HEK293 (cell line): ENCODE data around the gene LMBRD2.

Experiments used
- KLF9 ChIP-seq: fragments of 450-650 bp; formaldehyde crosslinking; IDR thresholded peaks from 2 replicates; pipeline ENCODE4 v1.5.1; 2016; ENCODE audit warnings: missing biosample characterization, missing genetic modification characterization, low read depth
- ZNF24 ChIP-seq: fragments of 450-650 bp; formaldehyde crosslinking; IDR thresholded peaks from 2 replicates; pipeline ENCODE4 v1.5.1; 2016; ENCODE audit warnings: missing biosample characterization, missing genetic modification characterization
- ZNF510 ChIP-seq: fragments of 450-650 bp; formaldehyde crosslinking; IDR thresholded peaks from 2 replicates; pipeline ENCODE4 v1.5.1; 2018; ENCODE audit warnings: mild to moderate bottlenecking, missing genetic modification characterization, missing biosample characterization; ENCODE audit not compliant: insufficient replicate concordance
- ZNF561 ChIP-seq: fragments of 450-650 bp; IDR thresholded peaks from 2 replicates; pipeline ENCODE4 v1.5.1; 2018; ENCODE audit warnings: missing biosample characterization, missing genetic modification characterization, borderline replicate concordance
- ZNF571 ChIP-seq: fragments of 450-650 bp; formaldehyde crosslinking; IDR thresholded peaks from 2 replicates; pipeline ENCODE4 v1.5.0; 2017; ENCODE audit warnings: missing biosample characterization, missing genetic modification characterization
- TF ChIP-seq, protein P1 (sequence below): fragments of 450-650 bp; formaldehyde crosslinking; IDR thresholded peaks from 2 replicates; pipeline ENCODE4 v1.5.1; 2016; ENCODE audit warnings: missing biosample characterization, missing genetic modification characterization
- TF ChIP-seq, protein P2 (sequence below): fragments of 450-650 bp; formaldehyde crosslinking; IDR thresholded peaks from 2 replicates; pipeline ENCODE4 v1.5.1; 2016; ENCODE audit warnings: missing biosample characterization, missing genetic modification characterization

DNA sequence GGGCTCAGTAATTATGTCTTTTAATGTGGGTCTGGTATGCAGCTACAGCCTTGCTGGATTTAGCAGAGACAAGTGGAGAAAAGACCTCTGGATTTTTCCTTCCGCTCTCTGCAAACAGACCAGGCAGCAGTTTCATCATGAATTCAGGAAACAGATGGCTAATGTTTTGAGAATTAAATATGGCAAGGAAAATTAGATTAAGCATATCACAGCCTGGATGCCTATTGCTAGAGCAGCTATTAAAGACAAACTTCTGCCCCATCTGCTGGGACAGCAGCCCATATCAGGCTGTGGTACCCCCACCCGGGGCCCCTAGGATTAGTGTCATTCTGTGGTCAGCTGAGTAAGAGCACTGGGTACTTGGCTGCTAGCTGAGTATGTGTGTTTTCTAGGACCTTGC lies 6.5 kb upstream of the LMBRD2 start:
- TF ChIP-seq, protein P1, sequence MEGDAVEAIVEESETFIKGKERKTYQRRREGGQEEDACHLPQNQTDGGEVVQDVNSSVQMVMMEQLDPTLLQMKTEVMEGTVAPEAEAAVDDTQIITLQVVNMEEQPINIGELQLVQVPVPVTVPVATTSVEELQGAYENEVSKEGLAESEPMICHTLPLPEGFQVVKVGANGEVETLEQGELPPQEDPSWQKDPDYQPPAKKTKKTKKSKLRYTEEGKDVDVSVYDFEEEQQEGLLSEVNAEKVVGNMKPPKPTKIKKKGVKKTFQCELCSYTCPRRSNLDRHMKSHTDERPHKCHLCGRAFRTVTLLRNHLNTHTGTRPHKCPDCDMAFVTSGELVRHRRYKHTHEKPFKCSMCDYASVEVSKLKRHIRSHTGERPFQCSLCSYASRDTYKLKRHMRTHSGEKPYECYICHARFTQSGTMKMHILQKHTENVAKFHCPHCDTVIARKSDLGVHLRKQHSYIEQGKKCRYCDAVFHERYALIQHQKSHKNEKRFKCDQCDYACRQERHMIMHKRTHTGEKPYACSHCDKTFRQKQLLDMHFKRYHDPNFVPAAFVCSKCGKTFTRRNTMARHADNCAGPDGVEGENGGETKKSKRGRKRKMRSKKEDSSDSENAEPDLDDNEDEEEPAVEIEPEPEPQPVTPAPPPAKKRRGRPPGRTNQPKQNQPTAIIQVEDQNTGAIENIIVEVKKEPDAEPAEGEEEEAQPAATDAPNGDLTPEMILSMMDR (tag by site-specific recombination), result no peak
- TF ChIP-seq, protein P2, sequence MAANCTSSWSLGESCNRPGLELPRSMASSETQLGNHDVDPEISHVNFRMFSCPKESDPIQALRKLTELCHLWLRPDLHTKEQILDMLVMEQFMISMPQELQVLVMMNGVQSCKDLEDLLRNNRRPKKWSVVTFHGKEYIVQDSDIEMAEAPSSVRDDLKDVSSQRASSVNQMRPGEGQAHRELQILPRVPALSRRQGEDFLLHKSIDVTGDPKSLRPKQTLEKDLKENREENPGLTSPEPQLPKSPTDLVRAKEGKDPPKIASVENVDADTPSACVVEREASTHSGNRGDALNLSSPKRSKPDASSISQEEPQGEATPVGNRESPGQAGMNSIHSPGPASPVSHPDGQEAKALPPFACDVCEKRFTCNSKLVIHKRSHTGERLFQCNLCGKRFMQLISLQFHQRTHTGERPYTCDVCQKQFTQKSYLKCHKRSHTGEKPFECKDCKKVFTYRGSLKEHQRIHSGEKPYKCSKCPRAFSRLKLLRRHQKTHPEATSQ (tag by site-specific recombination), result no peak
- TF ChIP-seq ZNF24 (tag by site-specific recombination) (no peak), KLF9 (tag by site-specific recombination) (no peak), ZNF571 (tag by site-specific recombination) (no peak), ZNF510 (tag by site-specific recombination) (no peak), ZNF561 (tag by site-specific recombination) (no peak)
